Activated gamma-delta T cell treated with anti-CD3 and anti-CD28 coated beads, Interleukin-2, amount 50 U/mL, for 16 hours (primary cell): ENCODE results near the gene EDEM2.
"Not testable (repeated sequence)": the region's sequence is repeated elsewhere in the genome, so short reads cannot be mapped to it uniquely, and the experiment has no call there.

Experiments used
- DNase-seq: peaks from one replicate; pipeline ENCODE4 v3.0.0-alpha.2; 2020; ENCODE audit warnings: low read depth

Gene EDEM2

GRCh38 chr20:35125753-35126152, 21.4 kb downstream of the EDEM2 start:
- DNase-seq, result no peak

DNA sequence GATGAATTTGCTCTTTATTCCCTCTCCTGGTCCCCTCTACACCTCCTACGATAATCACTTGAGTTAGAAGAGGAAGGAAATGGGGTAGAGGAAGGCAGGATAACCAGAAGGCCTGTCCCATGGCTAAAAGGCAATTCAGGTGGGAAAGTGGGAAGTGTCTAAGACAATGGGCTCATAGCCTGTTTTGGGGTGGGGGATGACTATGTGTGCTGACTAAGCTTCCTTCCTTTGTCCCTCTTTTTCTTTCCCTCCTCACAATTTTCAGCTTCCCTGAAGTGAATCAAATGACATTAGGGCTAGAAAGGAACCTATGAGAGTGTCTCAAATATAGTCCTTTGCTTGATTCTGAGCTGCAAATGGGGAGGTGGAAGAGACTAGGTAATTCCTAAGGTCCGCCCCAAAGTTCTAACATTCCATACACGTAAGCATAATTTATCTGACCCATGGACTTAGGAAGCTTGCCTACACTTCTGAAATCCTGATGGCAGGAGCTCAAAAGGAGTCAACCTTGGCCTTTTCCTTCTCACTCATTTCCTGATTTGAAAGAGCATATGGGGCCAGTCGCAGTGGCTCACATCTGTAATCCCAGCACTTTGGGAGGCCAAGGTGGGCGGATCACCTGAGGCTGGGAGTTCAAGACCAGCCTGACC, 24.3 kb downstream of the EDEM2 start:
- DNase-seq, result no peak

GRCh38 chr20:35121186-35121585, 25.9 kb downstream of the EDEM2 start:
- no peak for DNase-seq

- no peak for DNase-seq
Measured at GRCh38 chr20:35120012-35120701, 27.0 kb downstream of the EDEM2 start.

DNA sequence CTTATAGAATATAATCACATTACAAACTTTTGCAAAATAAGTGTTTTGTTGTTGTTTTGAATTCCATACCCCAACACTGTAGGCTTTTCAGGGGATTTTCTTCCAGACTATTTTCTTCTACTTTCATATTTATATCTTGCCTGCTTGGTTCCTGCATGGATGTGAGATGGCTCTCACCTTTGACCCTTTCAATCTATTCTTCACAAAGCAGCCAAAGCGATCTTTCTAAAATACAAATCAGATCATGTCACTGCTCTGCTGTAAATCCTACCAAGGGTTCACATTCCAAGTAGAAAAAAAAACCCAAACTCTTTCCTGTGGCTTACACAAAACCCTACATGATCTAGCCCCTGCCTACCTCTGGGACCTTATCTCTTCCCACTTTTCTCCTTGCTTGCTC, 29.5 kb downstream of the EDEM2 start:
- no peak for DNase-seq

DNA sequence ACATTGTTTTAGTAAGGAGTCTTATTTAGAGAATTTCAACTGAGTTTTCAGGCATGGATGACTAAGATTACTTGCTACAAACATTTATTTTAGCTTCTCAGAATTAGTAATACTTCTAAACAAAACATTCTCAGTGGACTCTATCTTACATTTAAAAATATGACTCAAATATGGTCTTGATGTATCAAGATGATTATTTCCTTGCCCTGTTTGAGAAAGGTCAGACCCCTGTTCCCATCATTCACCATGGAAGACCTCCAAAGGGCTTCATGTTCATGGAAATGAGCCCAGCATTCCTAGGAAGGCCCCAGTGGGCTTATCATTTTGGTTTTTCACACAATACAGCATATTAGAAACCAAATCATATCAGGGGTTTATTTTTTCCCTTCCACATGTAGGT, 29.9 kb downstream of the EDEM2 start:
- DNase-seq, result no peak

GRCh38 chr20:35116258-35116657, 30.9 kb downstream of the EDEM2 start:
- no peak for DNase-seq

DNA sequence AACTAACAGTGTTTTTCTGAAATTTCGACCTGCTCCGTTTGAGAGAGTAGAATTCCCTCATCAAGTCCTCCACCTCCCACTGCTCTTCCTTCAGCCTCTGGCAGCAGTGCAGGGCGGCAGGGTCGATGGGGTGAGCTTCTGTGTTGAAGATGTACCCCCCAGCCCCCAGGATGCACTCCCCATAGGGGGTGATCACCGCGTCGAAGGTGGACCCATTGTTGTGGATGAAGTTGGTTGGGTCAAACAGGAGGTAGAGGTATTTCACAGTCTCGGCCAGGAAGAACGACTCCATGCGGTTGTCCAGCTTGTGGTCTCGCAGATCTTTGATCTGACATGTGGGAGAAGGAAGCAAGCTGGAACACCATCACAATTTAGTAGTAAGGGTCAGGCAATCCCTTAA, 31.5 kb downstream of the EDEM2 start:
- DNase-seq, result no peak

DNA sequence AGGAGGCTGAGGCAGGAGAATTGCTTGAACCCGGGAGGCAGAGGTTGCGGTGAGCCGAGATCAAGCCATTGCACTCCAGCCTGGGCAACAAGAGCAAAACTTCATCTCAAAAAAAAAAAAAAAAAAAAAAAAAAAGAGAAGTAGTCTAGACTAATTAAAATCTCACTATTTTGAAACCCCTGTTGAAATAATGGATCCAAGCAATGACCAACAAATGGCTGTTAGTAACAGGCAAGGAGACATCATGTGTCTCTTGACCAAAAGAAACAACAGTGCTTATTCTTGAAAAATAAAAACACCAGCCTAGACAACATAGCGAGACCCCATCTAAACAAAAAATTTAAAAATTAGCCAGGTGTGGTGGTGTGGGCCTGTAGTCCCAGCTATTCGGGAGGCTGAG, 34.9 kb downstream of the EDEM2 start:
- not testable (repeated sequence) for DNase-seq

DNA sequence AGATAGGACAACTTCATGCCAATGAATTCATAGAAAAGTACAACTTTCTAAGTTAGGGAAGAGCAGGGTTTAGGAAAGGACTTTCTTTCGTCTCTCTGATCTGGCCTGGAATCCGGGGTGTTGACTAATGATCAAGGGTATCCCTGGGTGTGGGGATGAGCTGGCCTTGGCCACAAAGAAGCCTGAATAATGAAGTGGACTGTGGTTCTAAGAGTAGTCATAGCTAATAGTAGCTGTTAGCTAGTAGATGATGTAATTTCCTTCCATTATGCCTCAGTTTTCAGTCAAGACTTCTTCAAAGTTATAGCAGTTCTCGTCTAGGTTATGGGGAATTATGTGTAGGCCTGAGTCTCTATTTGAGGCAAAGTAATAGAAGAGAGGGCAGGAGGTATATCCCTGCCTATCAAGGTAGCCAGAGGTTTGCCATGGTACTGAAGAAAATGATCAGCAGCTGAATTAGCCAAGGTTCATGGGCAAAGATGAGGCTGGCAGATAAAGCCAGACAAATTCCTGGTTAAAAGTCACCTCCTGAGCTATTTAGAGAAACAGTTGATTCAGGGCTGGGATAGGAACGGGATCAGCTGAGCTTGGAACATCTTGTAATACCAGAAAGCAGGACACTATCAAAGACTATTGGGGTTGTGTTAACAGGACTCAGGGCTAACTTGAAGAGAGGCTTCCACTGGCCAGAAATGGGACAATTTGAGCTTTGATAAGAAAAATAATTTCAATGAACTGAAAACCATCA, 35.8 kb downstream of the EDEM2 start:
- no peak for DNase-seq

DNA sequence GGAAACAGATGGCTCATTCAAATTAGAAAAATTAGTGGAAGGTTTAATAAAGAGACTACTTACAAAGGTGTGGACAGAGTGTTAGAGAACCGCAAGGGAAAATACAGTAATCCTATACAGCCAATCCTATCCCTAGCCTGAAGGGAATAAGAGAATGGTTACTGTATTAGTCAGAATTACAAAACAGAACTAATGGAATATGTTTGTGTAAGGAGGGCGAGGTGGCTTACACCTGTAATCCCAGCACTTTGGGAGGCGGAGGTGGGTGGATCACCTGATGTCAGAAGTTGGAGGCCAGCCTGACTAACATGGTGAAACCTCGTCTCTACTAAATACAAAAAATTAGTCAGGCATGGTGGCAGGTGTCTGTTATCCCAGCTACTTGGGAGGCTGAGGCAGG, 38.2 kb downstream of the EDEM2 start:
- DNase-seq, result no peak

GRCh38 chr20:35106827-35107380, 40.2 kb downstream of the EDEM2 start:
- DNase-seq, result no peak

GRCh38 chr20:35104685-35105295, 42.3 kb downstream of the EDEM2 start:
- DNase-seq, result no peak

- DNase-seq, result no peak
Measured at GRCh38 chr20:35101620-35102019, 45.5 kb downstream of the EDEM2 start.

DNA sequence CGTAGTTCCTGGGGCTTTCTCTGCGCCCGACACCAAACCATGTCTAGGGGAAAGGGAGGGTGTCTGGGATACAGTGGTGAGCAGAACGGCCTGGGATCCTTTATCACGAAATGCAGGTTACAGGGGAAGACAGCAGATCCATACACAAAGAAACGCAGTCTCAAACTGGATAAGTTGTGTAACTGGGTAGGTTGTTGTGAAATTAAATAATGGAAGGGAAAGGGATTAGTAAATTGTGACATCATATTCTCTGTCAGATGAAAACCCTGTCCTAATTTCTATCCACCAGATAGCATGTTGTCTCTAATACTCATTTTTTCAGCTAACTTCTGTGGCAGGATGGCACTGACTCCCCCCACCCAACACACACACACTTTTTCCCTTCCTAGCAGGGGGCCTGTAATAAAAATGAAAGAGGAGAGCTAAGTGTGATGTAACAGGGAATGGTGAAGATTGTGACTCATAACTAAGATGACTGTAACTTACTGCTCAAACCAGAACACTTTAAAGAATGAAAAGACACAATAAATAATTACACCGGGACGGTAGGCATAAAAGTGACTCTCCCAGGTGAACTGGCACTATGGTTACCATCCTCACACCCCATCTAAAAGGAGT, 53.8 kb downstream of the EDEM2 start:
- peak; percentile 6 for DNase-seq

- peak; percentile 79 for DNase-seq
Measured at GRCh38 chr20:35092524-35093266, 54.4 kb downstream of the EDEM2 start, which contains the start of gene TRPC4AP. Gene TRPC4AP, minus strand, starts transcription at chr20:35092807. Its CDS starts 26 bp downstream, at chr20:35092781.

- DNase-seq, result no peak
Measured at GRCh38 chr20:35091816-35092523, 55.2 kb downstream of the EDEM2 start.

DNA sequence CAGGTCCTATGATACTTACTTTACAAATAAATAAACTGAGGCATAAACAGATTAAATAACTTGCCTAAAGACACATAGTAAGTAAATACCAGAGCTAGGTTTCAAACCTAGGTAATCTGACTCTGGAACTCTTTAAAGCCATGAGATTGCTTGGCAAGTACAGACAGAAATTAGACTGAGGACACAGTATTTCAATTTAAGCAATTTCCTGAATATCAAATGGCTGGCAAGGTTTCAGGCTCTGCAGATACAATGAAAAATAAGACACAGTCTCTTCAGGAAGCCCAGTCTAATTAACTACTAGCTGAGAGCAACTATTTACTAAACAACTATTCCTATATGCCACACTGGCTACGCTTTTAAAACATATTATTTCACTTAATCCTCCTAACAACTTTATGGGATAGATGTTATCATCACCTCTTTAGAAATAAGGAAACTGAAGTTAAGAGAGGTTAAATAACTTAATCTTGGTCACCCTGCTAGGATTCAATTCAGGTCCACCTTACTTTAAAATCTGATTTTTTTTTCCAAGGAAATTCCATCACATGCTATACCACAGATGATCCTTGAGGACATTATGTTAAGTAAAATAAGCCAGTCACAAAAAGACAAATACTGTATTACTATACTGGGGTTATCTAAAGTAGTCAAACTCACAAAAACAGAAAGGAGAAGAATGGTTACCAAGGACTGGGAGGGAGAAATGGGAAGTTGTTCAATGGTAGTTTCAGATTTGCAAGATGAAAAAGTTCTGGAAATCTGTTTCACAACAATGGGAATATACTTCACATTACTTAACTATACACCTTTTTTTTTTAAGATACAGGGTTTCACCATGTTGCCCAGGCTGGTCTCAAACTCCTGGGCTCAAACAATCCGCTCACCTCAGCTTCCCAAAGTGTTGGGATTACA, 58.6 kb downstream of the EDEM2 start:
- no peak for DNase-seq

- no peak for DNase-seq
Measured at GRCh38 chr20:35087791-35088190, 59.3 kb downstream of the EDEM2 start.
